ENCODE measurements around the gene TCP11L2.

GRCh38 chr12:106328735-106329134 is 26.2 kb downstream of the TCP11L2 start:
- TF ChIP-seq CTCF (IDR thresholded peaks at IDR 0.05) (no peak), POLR2A (IDR thresholded peaks at IDR 0.05) (no peak)

Measured in uterus (tissue), 2 donors.